ENCODE measurements around the gene TBX4.
"Not testable (repeated sequence)": the region's sequence is repeated elsewhere in the genome, so short reads cannot be mapped to it uniquely, and the experiment has no call there.

TBX4 gene

DNA sequence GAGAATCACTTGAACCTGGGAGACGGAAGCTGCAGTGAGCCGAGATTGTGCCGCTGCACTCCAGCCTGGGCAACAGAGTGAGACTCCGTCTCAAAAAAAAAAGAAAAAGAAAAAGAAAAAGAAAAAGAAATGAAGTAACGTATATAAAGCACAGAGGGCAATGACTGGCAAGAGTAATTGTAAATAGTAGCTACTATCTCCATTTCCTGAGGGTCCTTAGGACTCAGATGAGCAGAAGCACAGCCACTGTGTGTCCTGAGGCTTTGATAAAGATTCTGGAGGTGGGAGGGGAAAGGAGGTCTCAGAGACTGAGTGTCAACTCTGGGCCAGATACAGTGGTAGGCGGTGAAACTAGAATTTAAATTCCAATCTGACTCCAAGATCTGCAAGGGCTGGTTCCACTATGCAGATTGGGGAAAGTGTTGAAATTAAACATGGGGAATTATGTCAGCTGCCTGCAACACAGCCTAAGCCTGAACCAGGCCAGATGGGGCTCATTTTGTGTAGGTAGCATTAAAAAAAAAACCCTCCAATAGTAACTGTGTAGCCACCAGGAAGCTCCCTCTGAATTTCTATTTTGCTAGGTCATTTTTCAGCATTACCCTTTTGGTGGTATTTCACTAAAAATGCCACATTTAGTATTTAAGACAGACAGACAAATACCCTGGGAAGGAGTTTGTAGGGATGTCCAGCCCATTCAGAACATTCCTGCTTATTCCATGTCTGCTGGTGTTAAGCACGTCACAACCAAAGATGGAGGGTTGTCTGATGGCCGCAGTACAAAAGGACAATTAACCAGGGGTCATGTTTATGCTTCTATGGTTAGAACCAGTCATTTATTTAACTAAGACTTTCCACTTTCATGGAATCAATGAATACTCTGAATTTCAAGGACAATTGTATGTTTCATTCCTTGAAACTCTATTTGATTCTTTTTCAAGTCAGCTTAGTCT, 46.1 kb downstream of the TBX4 start:
- DNase-seq (ENCODE audit: low spot score): no peak

DNA sequence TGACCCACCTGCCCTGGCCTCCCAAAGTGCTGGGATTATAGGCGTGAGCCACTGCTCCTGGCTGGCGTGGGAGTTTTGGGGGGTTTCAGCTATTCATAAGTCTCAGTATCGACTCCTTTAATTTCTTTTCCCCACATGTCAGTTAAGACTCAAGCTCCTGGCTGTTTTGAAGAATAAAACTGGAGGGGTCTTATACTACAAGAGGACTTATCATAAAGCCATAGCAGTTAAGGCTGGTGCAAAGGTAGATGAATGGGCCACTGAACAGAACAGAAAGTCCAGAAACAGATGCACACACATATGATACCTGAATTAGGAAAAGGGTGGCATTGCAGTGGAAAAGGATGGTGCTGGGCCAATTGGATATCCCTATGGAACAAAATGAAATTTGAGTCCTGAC, 47.4 kb downstream of the TBX4 start:
- no peak for DNase-seq (ENCODE audit: low spot score)

DNA sequence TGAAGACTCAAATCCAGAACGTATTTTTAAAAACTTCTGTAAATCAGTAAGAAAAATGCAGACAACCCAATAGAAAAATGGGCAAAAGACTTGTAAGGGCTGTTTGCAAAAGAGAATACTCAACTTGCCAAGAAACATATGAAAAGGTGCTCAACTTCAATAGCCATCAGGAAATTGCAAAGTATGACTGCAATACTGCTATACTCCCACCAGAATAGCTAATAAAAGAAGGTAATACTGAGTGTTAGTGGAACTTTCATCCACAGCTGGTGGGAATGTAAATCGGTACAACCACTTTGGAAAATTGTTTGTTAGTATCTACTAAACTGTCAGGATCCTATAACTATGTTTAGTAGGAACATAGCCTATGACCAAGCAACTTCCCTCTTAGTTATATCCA, 48.1 kb downstream of the TBX4 start:
- no peak for DNase-seq (ENCODE audit: low spot score)

DNA sequence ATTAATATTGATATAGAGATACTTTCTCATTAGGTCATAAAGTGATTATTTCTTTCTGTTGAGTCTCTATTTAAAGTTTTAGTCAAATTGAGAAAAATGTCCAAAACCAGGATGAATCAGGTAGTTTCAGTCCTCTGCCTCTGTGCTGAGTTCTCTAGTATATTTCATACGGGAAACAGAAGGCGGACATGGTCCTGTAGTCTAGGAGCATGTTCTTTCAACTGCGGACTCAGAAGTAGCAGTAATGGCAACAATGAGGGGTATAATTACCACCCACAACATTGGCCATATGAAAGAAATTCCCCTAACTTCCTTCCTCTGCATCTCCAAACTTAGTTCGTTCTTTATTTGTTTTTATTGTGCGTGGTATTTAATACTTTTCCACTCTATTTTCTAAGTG, 50.1 kb downstream of the TBX4 start:
- DNase-seq (ENCODE audit: low spot score): no peak

DNA sequence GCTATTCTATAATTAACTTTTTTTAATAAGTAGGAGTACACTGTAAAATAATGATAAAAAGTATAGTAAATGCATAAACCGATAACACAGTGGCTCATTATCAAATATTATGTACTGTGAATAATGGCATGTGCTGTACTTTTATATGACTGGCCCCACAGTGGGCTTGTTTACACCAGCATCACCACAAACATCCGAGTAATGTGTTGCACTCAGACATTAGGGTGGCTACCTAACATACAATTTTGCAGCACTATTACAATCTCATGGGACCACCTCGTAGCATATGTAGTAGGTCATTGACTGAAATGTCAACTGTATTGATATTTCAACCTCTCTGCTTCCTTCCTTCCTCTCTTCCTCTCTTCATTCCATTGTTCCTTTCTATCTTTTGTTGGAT, 51.7 kb downstream of the TBX4 start:
- DNase-seq (ENCODE audit: low spot score): no peak

DNA sequence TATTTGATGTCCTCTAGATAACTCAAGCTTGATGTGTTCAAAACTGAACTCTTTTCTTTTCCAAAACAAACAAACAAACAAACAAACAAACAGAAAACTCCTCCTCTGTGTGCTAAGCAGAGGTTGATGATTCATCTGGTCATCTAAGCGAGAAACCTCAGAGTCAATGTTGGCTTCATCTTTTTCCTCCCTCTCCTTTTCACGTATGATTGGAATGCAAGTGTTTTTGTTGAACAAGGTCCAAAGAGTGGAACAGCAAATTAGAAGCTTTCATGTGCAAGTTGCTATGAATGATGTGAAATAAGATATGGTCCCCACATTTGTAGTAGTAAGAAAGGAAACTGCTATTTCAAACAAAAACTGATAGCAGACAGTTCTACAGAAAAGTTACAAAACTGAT, 52.5 kb downstream of the TBX4 start:
- DNase-seq (ENCODE audit: low spot score): peak; percentile 80

DNA sequence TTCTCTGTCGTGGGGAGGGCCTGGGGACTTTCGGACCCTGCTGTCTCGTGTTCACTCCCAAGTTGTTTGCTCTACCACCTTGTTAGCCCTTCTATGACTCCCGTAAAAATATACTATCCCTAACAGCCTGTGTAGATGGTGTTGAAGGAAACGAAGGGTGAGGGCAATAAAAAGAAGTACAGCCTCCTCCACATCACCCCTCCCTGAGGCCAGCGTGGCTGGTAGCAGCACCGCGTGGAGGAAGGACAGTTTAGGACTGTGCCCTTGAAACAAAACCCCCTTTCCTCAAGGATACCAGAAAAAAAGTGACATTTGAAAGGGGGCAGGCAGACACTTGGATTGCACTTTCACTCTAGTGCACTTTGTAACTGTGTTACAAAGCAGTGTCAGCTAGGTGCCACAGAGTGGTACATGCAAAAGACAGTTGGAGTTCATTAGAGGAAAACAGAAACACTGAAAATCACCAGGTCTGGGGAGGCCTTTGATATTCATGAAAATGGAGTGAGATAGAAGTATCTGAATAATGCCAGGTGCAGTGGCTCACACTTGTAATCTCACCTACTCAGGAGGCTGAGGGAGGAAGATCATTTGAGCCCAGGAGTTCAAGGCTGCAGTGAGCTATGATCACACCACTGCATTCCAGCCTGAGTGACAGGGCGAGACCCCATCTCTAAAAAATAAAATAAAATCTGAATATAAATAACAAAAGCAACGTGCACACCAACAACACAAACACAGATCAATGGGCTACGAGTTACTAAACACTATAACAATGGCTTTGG, 53.8 kb downstream of the TBX4 start:
- DNase-seq (ENCODE audit: low spot score): no peak

DNA sequence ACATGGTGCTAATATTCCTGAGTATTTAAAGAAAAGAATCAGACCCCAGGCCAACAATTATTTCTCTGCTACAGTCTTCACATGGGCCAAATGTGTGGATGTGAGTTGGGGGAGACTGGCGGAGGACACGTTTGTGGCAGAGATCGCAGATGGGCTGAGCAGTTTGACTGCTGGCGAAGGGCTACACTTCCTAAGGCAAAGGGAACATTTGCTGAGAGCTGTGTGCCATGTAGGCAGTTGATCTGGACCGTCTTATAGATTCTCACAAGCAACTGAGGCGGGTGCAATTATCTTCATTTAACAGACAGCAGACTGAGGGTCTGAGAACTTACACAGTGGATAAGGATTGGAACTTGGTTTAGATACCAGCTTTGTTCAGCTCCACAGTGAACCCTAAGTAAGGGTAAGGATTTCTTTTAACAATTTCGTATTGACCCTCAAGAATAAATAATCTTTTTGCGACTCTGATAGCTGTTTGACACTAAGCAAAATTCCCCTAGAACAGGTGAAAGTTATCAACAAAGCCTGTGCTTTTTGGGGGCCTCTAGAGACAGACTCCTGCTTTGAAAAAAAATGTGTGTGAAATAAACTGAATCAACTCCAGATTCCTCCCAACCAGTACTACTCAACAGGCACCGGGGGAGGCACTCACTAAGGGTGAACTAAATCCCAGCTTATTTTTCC, 55.3 kb downstream of the TBX4 start:
- DNase-seq (ENCODE audit: low spot score): no peak

DNA sequence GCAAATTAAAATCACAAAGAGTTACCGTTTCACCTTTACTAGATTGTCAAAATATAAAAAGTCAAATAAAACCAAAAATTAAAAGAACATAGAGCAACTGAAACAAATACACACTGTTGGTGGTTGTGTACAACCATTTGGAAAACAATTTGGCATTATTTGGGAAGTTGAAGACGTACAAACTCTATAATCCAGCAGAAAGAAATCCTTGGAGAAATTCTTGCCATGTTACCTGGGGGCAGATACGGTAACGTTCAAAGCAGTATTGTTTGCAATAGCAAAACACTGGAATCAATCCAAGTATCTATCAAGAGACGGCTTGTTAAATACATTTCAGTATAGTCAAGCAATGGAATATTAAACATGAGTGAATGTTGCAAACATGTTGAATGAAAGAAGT, 56.7 kb downstream of the TBX4 start:
- DNase-seq (ENCODE audit: low spot score): no peak

DNA sequence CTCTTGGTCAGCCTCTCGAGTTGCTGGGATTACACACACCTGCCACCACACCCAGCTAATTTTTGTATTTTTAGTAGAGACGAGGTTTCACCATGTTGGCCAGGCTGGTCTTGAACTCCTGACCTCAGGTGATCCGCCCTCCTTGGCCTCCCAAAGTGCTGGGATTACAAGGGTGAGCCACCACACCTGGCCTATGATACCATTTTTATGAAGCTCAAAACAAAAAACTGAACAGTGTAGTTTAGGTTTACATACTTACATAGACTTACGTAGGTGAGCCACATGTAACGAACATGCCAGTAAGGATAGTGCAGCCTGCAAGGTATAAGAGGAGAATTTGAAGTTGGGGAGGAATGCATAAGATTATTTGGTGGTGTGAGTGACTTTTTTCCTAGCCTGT, 57.2 kb downstream of the TBX4 start:
- DNase-seq (ENCODE audit: low spot score): not testable (repeated sequence)

DNA sequence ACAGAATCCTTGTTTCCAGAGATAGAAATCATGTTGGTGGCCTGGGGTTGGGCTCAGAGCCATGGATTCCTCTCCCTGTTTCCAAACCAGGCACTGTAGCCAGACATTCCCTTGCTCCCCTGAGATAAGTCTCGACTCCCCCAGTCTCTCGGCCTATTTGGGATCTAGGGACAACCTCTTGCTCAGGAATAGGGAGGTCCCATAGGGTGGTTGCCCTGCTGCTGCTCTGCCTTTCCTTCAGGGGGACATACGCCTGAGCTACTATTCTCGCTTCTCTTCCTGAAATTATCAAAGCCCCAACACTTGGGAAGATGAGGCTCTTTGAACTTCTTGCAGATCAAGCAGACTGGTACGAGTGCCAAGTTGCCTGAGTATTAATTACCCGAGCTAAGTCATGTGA, 58.0 kb downstream of the TBX4 start:
- DNase-seq (ENCODE audit: low spot score): no peak

DNA sequence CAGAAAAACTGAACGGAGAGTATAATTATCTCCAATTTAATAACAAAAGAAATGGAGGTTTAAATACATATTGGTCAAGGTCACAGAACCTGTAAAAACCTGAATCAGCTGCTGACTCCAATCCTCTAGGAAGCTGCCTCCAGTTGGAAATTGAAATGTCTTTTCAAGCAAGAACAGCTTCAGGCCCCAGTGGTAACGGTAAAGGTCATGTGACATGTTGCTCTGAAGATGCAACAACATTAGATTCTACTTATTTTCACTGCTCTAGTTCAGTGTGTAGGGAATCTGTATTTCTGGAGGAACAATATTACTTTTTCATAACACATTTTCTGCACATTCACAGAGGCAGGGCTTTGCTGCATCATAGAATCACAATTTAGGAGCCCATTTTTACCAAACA, 58.8 kb downstream of the TBX4 start:
- DNase-seq (ENCODE audit: low spot score): no peak

DNA sequence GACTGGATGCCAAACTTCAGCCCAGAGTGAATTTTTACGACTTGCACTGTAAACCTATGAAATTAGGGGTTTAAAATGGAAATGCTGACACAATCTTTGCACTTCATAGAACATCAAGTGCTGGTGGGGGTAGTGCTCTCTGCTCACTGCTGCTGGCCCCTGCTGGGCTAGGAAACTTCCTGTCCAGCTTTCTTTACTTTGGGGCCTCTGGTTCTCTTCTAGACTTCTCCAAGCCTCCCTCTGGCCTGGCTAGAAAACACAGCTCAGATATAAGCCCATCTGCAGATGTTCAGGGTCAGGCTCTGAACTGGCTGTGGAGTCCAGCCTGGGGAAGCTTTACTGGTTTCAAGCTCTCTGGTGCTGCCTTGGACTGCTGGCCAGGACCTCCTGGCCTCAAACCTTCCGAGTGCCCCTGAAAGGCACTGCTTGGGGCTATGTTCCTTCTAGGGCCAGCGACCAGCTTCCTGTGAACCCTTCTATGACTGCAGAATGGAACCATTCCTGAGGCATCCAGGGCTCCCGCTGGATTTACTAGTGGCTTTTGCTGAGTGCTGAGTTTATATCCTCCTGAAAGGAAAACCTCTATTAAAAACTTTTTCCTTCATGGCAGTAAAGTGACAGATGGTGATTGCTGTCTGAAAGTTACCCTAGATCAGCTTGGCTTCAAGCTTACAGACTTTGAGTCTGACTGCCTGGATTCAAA, 59.4 kb downstream of the TBX4 start:
- DNase-seq (ENCODE audit: low spot score): no peak

DNA sequence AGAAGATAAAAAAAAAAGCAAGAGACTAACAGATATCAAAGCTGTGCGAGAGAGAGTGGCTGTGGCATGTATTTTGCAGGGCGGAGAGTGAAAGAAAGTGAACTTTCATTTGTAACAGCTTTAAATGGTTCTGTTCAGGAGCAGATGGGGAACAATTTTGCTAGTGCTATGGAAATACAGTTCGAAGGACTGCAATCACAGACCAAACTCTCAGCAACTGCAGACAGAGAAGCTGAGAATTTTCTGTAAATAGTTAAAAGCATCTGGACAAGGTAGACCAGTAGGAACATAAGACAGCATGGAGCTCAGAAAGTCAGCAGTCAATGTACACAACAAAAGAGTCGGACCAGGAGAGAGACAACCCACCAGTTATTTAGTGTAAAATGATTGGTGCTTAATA, 62.3 kb downstream of the TBX4 start:
- no peak for DNase-seq (ENCODE audit: low spot score)

DNA sequence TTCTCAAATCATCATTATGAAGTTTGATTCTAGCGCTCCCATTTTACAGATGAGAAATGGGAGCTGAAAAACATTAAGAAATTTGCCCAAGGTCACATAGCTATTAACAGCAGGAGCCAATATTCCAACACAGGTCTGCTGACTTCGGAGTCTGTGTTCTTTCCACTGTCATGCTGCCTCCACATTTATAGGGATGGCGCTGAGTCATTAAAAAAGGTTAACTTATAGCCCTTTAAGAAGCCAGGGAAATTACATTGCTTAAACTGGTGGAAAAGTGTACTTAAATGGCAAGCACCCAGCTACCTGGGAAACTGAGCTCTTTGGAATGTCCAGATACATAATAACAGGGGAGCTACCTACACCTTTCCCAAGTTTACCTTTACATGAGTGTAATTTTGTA, 65.0 kb downstream of the TBX4 start:
- DNase-seq (ENCODE audit: low spot score): no peak

DNA sequence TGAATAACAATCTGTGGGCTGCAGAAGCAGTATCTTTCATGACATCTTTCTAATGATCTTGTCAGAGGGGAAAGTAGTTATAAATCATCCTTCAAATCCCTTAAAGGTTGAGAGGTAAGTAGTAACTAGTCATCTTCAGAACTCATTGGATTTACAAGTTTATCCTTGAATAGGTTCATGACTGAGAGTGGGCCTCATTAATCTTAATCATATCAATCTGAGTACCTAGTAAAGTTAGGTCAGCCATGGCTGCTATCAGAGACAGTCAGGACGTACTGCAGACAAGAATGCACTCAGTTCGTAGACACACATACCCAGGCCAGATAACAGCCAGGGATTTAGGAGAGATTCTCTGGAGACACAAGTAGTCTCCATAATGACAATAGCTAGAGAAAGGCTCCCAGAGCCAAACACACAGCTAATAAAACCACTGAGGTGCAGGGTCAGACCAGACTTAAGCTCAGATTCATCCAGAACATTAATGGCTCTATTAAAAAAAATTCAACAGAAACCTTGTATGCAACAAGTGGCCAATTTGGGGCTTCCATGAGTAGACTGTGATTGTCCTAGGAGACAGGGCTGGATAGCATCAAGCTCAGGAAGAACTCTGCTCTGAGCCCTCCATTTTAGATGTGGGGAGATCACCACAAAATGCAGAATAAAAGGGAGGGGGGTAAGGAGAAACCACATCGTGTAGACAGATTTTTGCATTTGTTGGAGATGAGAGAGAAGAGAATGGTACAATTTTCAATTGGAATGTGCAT, 65.8 kb downstream of the TBX4 start:
- no peak for DNase-seq (ENCODE audit: low spot score)

DNA sequence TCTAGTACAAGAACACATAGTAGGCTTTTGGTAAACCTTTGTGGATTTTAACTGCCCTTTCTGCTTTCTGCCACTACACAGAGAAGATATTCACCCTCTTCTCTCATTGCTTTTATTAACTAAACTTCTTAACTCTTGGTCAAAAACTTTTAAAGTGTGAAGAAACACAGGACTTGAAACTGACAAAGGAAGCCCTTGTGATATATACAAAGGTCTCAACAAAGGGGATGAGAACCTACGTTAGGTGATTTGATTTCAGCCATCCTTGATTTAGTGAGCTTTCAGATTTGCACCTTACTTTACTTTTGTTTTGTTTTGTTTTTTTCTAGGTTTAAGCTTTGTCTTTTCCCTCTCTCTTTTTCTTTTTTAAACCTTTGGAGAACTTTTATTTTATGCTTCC, 66.9 kb downstream of the TBX4 start:
- no peak for DNase-seq (ENCODE audit: low spot score)

DNA sequence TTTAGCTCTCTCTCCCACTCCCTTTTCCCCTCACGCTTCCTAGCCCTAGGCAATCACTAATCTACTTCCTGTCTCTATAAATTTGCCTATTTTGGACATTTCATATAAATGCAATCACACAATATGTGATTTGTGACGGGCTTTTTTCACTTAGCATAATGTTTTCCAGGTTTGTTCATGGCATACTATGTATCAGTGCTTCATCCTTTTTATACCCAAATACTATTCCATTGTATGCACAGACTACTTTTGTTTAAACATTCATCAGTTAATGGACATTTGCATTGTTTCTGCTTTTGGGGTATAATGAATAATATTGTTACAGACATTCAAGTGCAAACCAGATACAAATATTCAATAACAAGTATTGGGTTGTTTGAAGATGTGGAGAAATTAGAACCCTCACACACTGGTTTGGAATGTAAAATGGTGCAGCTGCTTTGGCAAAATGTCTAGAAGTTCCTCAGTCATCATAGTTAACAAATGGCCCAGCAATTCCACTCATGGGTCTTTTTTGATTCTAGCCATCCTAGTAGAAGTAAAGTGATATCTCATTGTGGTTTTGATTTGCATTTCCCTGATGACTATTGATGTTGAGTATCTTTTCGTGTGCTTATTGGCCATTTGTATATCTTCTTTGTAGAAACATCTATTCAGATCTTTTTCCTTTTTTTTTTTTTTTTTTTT, 67.7 kb downstream of the TBX4 start:
- DNase-seq (ENCODE audit: low spot score): no peak

DNA sequence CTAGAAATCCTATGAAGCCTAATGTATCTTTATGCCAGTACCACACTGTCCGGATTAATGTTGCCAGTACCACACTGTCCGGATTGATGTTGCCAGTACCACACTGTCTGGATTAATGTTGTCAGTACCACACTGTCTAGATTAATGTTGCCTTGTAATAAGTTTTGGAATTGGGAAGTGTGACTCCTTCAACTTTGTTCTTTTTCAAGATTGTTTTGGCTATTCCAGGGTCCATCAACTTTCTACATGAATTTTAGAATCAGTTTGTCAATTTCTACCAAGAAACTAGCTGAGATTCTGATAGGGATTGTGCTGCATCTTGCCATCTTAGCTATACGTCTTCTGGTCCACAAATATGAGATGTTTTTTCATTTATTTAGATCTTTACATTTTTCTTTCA, 68.7 kb downstream of the TBX4 start:
- DNase-seq (ENCODE audit: low spot score): no peak

DNA sequence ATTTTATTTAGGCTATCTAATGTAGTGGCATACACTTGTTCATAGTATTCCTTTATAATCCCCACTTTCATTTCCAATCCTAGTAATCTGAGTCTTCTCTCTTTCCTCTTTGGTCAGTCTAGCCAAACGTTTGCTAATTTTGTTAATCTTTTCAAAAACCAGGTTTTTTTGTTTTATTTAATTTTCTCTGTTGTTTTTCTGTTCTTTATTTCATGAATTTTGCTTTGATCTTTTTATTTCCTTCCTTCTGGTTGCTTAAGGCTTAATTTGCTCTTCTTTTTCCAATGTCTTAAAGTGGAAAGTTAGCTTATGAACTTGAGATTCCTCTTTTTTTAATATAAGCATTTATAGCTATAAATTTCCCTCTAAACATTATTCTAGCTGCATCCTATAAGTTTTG, 69.9 kb downstream of the TBX4 start:
- DNase-seq (ENCODE audit: low spot score): no peak

DNA sequence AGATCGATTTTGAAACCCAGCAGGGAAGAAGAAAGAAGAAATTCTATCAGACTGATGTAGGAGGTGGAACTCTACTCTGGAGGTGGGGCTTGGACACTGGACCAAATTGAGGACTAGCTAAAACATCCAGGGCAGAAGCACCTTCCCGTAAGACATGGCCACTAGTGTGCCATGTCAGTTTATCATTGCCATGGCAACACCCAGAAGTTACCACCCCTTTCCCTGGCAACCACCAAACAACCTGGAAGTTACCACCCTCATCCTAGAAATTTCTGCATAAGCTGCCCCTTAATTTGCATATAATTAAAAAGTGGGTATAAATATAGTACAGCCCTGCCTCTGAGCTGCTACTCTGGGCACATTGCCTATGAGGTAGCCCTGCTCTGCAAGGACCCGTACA, 72.1 kb downstream of the TBX4 start:
- no peak for DNase-seq (ENCODE audit: low spot score)
